Measurements from ENCODE around the gene RYK.
"Not testable (repeated sequence)": the region's sequence is repeated elsewhere in the genome, so short reads cannot be mapped to it uniquely, and the experiment has no call there.

The RYK gene

GRCh38 chr3:134216191-134216764 is 34.4 kb downstream of the RYK start:
- no peak for FAIRE-seq

- FAIRE-seq, result no peak
These were observed 36.4 kb downstream of the RYK start for GRCh38 chr3:134214239-134214638.

DNA sequence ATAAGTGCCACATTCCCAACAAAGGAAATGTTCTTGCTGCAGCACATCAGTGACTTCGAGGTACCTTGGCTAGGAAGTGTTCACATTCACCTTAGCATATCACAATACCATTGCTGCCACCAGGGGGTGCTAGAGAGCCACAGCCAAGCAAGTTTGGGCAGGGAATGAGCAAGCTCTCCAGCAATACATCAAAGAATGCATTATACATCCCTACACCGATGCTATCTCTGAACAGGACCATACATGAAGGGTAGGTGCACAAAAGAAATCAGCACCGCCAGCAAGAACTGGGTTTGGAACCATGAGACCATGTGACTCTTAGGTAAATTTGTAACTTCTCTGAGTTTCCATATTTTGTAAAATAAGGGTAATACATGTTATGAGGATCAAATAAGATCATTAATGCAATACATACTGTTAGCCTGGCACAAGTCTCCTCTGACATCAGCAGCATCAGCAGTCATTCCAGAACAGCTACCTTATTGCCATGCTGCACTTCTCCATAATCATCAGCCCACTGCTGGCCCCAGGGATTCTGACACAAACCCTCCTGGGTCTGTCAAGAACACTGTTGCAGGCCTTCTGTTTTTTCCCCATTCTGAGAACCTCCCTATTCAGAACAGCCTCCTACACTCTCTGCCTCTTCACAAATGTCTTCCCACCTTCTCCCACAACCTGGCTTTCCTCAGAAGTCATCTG is 37.5 kb downstream of the RYK start:
- no peak for FAIRE-seq

DNA sequence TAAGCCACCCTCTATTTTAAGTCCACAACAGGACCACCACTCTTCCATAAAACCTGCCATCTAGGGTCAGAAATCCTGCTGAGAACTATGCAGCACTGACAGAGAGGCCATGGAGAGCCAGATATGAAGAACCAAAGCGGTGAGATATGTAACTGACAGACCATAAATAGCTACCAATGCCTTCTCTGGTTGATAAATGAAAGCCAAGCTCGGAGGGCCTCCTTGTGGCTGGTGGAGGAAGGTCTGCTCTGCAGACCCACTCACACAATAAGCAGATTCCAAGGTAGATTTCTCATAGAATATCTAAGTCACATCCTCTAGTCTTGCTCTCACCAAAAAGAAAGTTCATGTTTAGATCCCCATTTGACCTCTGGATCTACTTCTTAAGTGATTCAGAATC is 38.9 kb downstream of the RYK start:
- FAIRE-seq, result no peak

GRCh38 chr3:134205451-134205850 is 45.2 kb downstream of the RYK start:
- FAIRE-seq, result no peak

DNA sequence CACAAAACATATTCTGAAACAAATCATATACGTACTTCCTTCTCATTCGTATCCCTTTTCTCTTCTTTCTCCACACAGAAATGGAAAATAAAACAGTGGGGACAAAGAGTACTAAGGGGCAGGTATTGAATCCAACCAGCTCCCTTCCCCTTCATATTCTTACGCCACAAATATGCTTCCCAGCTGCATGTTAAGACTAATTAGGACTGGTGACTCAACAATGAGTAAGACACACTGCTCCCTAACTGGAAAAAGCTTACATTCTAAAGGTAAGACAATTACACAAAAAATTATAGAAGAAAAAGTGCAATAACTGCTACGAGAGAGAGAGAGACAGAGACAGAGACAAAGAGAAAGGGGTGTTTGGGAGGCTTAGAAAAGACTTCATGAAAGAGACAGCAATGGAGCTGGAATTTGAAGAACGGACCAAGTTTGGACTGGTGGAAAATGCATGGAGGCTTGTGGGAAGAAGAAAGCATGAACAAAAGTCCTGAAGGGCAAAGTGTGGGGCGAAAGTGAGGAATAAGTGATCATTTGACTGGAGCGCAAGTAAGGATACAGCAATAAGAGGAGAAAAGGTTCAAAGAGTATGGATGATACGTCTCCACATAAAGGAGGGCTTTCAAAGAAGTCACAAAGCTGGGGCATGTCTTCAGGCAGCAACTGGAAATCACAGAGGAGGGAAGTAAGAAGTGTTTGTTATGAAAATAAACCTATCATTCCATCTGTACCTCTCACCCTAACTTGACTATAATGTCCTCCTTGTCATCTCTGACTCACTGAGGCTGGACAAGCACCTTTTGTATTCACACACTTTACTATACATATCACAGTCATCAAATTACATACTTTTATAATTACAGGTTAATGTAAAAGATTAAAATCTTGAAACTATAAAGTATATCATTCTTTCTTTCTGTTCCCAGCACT is 49.2 kb downstream of the RYK start:
- no peak for FAIRE-seq

DNA sequence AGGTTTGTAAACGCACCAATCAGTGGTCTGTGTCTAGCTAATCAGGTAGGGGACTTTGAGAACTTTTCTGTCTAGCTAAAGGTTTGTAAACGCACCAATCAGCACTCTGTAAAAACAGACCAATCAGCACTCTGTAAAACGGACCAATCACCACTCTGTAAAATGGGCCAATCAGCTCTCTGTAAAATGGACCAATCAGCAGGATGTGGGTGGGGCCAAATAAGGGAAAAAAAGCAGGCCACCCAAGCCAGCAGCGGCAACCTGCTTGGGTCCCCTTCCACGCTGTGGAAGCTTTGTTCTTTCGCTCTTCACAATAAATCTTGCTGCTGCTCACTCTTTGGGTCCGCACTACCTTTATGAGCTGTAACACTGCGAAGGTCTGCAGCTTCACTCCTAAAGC is 50.8 kb downstream of the RYK start:
- FAIRE-seq, result not testable (repeated sequence)

DNA sequence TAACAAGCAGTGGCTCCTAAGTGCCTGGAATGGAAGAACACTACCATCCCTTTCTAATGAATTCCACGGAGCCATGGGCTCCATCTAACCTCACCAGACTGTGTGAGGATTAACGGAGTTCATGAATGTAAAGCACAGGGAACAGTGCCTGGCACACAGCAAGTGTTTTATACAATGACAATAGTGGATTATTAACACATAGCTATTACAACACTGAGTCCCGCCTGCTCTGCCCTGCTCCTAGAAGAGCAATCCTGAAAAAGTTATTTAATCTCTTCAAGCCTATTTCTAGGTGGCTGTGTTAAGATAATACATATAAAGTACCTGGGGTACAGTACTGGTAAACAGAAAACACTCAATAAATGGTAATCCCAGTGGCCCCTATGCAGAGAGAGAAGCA is 51.4 kb downstream of the RYK start:
- no peak for FAIRE-seq

- FAIRE-seq, result no peak
These were observed 52.2 kb downstream of the RYK start for GRCh38 chr3:134198414-134198813.

DNA sequence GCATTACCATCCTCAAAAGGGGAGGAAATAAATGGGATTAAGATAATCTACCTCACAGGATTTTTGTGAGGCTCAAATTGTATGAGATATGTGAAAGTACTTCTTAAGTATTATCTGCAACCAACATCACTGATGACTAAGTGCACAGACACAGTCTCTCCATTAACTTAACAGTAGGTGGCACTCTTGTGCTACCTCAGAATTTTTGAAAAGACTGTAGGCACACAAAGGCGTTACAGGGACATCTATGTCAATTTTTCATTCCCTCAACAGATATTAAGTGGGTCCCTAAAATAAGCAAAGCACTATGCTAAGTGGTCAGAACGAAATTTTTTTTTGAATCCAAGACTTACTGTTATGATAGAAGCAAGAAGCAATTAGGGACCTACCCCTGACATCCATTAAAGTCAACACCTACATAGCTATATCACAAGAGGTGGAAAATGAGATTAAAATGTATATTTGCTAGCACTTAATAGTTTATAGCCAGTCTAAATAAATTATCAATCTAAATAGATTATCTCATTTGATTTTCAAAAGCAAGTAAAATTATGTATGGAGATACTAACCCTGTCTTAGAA is 52.9 kb downstream of the RYK start:
- peak; percentile 88 for FAIRE-seq

- FAIRE-seq, result no peak
These were observed 56.4 kb downstream of the RYK start for GRCh38 chr3:134194247-134194646.

DNA sequence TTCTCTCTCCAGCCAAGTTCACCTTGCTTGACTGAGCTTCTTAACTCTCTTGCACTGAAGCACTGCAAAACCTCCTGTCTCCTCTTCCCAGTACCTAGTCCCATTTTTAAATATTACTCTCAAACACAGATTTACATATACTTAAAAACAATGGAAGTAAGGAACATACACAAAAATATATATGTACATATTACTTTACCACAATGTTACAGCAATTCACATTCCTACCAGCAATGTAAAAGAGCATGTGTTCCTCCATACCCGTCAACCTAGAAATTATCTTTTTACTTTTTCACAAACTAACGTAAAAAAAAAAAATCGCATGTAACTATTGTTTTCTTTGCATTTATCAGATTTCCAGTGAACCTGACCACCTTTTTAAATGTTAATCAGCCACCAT is 60.4 kb downstream of the RYK start:
- FAIRE-seq, result no peak

DNA sequence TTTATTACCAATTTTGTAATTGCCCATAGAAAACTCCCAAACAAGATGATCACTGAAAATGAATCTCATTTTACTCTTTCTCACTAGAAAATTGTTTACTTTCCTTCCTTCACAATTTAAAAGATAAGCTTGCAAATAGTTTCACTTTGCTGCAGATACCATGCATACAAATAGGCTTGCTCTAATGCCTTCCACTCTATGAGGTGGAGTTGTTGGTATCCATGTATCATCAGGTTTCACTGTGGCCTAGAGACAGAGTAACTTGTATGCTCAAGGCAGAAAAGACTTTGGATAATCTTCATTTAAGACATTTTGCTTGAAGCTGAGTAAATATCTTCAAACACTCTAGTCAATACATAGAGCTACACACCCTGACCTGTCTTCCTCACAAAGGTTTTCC is 60.8 kb downstream of the RYK start:
- no peak for FAIRE-seq

- FAIRE-seq, result no peak
These were observed 64.3 kb downstream of the RYK start for GRCh38 chr3:134186391-134186790.

- no peak for FAIRE-seq
These were observed 69.9 kb downstream of the RYK start for GRCh38 chr3:134180761-134181160.

GRCh38 chr3:134179508-134179907 is 71.2 kb downstream of the RYK start:
- FAIRE-seq, result no peak

GRCh38 chr3:134163096-134163495 is 87.6 kb downstream of the RYK start:
- no peak for FAIRE-seq

DNA sequence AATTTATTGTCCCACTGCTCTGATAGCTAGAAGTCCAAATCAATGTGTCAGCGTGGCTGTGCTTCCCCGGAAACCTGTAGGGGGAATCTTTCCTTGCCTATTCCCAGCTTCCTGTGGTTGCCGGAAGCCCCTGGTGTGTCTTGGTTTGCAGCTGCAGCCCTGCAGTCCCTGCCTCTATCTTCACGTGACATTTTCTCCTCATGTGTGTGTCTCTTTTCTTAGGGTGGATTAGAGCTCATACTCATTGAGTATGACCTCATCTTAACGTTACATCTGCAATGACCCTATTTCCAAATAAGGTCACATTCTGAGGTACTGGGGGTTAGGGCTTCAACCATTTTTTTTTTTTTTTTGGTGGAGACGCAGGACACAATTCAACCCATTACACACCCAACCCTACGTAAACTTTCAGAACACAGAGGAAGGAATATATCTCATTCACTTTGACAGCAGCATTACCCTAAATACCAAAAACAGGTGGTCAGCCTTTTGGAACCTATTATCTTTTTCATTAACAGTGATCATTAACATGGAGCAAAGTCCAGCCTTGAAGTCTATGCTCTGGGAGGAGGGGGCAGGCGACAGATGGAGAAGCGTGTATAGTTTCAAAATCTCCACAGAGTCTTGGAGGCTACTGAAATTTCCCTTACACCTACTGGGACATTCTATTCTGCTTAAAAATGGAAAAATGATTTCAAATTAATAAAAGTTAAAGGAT is 88.6 kb downstream of the RYK start:
- no peak for FAIRE-seq

DNA sequence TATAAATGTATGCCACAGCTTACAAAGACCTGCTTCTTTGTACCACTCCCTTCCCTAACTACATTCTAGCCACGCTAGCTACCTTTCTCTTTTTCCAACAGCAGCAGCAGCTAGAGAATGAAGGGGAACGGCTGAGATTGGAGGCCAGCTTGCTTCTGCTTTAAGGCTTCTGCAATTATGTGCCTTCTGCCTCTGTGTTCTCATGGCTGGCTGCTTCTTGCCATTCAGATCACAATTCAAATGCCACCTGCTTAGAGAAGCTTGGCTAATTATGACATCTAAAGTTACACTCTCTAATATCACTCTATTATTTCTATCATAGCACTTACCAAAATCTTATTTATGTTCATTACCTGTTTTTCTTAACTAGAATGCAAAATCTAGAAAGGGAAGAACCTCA is 95.2 kb downstream of the RYK start:
- no peak for FAIRE-seq

GRCh38 chr3:134153761-134154160 is 96.9 kb downstream of the RYK start:
- no peak for FAIRE-seq

DNA sequence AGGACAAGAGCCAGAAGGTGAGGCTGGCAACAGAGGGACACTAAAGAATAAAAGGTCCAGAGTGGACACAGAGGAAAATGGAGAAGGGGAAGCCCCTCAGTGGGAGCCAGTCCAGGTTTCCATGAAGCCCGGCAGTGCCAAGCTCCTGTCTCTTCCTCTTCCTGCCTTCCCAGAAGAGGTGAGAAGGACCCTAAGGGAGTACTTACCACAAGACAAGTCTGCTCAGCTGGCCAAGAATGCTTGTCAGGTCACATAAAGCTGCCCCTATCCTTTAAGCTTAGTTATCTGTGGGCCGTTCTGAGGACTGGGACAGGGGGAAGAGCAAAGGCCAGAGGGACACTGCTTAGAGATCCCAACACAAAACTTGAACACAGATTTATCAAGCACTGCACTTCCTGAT is 100.2 kb downstream of the RYK start:
- FAIRE-seq, result no peak

DNA sequence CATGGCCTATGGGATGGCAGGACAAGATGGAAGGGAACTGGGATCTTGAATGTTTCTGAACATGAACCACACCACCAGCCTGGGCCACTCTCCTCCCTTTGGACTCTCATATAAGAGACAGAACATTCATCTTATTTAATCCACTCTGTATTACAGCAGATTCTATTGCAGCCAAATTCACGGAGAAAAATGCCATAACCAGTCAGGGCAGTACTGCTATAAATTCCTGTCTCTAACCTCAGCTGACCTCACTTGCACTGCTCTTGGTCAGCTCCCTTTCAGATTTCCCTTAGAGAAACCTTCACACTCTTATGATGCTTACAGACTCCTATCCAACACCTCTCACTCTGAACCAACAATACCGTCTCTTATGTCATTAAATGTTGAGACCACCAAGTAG is 101.4 kb downstream of the RYK start:
- FAIRE-seq, result no peak

DNA sequence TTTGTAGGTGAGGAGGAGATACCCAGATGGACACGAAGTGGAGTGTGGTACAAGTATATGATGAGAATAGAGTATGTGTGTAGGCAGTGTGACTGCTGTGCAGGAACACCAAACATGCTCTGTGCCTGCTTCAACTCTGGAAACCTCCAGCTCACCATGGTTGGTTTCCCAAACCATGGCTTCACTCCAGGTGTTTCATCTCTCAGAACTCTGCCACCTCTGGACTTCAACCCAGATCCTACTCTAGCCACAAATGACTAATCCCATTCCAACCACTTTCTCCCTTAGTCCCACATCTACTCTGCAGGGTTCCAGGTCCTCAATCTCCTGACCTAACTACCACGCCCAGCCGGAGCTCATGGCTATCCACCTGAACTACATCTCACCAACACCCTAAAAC is 102.1 kb downstream of the RYK start:
- no peak for FAIRE-seq

All from islet of Langerhans (tissue), 1 donor.